NCI-H446 treated with DMSO at 0.1 percent for 48 hours (cell line): ENCODE measurements around the gene FAM25G.
"Not testable (repeated sequence)": the region's sequence is repeated elsewhere in the genome, so short reads cannot be mapped to it uniquely, and the experiment has no call there.

Source experiments
- DNase-seq: peaks from one replicate; lab custom pipeline; 2025; lab: John Stamatoyannopoulos, UW

FAM25G gene

DNA sequence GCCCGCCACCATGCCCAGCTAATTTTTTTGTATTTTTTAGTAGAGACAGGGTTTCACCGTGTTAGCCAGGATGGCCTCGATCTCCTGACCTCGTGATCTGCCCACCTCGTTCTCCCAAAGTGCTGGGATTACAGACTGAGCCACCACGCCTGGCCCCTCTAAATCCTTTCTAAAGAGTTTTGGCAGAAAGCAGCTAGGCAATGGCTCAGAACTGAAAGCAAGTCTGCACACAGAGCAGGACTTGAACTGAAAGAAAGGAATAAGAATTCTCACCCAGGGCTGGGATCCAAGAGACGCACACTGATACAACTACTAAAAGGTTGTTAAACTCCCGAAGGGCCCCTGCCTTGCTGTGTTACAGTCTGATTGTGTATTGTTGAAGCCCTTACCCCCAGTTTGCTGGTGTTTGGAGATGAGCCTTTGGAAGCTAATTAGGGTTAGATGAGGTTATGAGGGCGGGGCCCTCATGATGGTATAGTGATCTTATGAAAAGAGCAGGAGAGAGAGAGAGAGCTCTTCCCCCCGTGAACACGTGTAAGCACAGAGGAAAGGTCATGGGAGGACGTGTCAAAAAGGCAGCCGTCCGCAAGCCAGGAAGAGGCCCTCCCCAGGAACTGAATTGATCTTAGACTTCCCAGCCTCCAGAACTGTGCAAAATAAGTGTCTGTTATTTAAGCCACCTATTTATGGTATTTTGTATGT is 26.1 kb downstream of the FAM25G start:
- not testable (repeated sequence) for DNase-seq

DNA sequence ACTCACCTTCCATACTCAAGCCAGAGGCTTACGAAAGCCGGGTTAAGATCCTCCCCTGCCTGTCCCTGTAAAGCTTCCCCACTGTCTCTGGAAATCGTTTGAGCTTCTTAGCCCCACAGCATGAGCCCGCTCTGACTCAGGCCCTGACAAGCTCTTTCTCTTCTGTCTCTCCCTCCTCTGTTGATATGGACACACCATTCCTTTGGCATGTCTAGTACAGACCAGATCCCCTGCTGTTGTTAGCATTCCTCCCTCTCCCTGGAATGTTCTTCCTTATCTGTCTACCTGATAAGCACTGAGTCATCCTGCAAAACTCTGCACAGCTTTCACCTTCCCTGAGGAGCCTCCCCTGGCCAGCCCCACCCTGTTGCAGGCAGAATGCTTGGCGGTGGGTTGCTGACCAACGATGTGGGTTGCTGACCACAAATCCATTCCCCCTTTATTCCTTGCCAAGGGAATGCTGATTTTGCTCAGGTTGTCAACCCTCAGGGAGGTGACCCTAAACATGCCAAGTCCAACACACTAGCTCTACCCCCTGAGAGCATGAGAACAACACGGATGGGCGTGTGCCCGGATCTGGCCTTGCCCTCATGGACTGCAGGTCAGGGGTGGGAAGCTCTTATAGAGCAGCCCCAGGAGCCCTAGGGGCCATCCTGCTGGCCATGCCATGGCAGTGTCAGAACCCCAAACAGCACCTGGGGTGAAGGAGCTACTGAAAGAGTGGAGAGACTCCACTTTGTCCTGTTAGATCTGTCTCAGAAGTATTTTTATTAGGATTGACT is 28.7 kb downstream of the FAM25G start:
- DNase-seq = not testable (repeated sequence)

DNA sequence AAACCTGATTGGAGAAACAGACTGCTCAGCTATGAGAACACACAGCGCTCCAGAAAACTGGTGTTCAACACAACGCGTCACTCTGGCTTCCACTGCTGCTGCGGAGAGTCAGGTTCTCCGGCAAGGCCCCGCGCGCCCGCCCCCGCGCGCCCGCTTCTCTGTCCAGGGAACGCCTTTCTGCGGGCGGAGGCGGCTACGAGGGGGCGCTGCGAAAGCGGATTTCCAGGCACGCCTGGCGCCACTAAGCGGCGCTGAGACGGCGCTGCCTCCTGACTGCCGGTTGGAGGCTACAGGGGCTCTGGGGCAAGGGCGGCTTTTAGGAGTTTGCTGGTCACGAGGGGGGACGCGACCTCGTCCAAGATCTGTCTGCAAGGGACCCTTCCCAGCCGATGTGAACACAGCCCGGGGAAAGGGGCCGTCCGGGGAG is 30.2 kb downstream of the FAM25G start:
- DNase-seq = not testable (repeated sequence)

DNA sequence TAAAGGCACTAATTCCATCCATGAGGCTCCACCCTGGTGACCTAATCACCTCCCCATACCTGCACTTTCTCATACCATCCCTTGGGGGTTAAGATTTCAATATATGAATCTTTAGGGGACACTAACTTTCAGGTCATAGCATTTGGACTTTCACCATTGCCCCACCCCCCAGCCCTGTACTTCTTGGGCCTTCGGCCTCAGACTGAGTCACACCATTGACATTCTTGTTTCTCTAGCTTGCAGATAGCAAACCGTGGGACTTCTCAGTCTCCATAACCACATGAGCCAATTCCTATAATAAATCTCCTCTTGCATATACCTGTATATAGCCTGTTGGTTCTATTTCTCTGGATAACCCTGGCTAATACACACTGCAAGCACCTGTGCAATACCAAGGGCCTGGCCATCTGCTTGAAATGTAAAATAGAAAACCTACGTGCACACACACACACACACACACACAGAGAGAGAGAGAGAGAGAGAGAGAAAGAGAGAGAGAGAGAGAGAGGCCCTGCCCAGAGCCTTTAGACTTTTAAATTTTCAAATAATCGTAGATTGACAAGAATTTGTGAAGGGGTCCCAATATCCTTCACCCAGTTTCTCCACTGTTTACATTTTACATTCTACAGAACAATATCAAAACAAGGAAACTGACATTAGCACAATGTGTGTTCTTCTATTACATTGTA is 32.9 kb downstream of the FAM25G start:
- DNase-seq = no peak

DNA sequence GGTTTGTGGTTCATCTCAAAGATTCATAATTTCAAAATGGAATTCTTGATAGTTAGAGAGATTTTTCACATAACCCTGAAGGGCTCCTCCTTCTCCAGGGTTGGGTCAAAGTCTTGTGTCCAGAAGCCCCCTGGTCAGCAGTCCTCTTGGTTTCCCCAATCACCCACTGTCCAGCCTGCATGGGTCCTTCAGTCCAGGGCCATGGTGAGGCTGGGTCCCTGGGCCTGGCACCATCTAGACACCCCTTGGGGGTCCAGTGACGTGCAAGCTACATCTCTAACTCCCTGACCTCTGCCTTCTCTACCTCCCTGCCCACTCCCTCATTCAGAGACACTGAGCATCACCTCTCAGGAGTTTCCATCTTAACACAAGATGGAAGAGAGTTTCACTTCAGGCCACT is 33.7 kb downstream of the FAM25G start:
- no peak for DNase-seq

DNA sequence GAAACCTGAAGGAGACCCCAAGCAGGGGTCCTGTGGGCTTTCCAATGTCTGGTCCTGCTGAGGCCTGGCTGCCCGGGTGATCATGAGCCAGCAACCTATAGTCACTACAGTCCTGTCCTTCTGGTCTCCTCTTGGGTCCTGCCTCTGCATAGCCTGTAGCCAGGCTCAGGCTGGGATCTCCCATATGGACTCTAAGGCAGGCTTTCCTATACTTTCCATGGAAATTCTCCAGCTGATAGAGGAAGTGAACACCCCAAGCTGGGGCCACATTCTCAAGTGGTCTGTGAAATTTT is 34.0 kb downstream of the FAM25G start:
- DNase-seq = no peak

DNA sequence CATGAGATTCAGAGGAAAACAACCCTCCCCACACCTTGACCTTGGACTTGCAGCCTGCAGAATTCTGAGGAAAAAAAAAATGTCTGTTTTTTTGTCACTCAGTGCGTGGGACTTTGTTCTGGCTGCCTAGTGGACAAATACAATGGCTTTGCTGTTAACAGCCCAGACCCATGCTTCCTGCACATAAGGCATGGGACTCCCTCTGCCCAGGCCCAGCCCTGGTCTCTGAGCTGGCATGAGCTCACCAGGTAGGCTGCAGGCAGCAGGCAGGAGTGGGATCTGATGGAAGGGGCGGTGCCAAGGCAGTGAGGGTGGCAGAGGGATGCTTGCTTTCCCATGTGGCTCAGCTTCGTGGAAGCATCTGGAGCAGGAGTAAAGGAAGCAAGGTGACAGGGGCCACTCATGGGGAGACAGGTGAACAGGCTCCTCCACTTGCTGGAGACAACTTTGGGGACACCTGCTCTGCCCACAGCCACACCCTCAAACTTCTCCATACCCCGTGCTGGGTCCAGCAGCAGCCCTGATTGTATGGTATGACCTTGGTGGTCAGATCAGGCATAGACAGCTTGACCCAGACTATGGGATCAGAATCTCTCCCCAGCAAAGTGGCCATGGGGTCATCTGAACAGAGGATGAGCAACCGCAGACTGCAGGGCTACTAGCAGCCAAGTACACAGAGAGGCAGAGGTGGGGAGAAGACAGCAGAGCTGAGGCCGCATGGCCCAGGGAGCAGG is 34.5 kb downstream of the FAM25G start:
- no peak for DNase-seq

DNA sequence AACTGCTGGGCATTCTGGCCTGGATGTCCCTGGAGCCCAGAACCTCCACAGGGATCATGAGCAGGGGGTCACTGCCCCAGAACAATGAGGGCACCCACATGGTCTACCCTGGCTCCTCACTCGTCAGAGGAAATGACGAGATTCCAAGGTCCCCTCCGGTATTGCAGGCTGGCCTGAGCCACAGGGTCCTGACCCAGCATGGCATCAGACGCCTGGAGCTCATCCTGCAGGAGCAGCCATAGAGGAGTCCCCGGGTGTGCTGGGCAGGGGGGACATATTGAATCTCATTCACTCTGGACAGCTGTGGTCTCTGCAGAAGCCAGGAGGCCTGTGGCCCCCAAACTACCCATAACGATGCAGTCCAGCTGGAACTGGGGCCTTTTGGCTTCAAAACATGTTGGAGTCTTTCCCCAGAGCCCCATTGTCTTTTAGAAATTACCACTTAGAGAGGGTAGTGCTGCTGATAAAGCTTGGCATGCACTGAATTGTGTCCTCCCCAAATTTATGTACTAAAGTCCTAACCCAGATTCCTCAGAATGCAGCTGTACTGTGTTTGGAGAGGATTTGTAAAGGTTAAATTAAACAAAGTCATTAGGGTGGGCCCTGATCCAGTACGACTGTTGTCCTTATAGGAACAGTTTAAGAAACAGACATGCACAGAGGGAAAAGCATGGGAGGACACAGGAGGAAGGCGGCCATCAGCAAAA is 35.3 kb downstream of the FAM25G start:
- DNase-seq = no peak

DNA sequence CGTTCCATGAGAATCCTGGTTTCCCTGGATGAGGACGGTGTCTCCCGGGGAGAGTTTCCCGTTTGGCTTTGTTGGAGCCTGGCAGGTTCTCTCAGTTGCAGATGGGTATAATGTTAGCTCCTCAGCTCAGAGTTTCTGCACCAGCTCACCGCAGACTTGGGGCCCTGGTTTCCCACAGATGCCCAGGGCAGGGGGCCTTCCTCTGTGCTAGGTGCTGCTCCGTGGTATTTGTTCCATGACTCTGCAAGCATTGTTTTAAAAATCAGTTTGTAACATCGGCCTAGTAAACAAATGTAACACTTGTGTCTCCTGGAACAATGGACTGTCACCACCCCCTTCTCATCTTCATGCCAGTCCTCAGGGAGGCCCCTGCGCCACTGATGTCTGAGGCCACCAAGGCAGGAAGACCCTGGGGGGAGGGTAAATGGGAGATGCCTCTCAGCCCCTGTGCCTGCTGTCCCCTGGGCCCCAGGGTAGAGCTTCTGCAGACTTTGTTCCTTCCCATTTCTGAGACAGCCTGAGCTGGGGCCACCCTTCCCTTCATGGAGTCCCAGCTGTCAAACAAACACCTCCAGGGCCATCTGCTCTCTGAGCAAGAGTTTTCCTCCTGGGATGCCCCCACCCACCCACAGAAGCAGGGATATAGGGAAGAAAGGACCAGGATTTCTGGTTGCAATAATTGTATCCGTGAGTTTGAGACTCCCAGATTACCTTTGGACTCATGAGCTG is 36.0 kb downstream of the FAM25G start:
- DNase-seq = not testable (repeated sequence)

DNA sequence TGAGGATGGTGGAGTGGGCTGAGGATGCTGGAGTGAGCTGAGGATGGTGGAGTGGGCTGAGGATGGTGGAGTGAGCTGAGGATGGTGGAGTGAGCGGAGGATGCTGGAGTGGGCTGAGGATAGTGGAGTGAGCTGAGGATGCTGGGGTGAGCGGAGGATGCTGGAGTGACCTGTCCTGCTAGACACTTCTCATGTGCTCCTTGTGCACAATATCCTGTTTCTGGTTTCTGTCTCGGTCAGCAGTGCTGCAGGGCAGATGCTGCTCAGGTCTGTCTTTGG is 36.8 kb downstream of the FAM25G start:
- no peak for DNase-seq

DNA sequence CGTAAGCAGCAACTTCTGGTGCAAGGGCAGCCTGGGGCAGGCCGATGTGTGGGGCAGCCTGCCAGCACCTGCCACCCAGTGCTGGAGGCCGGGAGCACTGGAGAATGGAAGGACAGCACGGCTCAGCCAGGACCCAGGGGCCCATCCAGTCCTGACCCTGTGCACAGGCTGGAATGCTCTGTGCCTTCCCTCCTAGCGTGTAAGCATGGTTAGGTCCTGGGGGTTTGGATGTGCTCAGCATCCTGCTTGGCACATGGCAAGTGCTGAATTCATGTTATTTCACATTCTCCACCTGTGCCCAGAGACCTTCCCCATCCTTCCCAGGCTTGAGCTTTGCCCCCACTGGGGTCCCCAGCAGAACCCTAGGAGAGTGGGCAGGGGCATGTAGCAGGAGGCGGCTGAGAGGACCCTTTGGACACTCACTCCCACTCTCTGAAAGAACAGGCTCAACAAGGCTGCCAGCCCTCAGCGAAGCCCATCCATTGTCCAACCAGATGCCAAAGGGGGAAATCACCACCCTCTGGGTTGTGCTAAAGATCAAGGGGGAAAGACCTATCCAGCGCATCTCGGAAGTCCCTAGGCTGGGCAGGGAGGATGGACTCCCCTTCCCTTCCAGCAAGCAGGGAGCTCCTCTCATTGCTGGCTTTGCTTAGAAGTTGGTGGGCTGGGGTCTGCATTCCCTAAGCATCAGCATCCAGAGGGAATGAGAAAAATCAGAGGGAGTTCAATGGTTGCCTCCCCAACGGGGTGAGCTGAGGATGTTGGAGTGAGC is 37.3 kb downstream of the FAM25G start:
- DNase-seq = no peak

DNA sequence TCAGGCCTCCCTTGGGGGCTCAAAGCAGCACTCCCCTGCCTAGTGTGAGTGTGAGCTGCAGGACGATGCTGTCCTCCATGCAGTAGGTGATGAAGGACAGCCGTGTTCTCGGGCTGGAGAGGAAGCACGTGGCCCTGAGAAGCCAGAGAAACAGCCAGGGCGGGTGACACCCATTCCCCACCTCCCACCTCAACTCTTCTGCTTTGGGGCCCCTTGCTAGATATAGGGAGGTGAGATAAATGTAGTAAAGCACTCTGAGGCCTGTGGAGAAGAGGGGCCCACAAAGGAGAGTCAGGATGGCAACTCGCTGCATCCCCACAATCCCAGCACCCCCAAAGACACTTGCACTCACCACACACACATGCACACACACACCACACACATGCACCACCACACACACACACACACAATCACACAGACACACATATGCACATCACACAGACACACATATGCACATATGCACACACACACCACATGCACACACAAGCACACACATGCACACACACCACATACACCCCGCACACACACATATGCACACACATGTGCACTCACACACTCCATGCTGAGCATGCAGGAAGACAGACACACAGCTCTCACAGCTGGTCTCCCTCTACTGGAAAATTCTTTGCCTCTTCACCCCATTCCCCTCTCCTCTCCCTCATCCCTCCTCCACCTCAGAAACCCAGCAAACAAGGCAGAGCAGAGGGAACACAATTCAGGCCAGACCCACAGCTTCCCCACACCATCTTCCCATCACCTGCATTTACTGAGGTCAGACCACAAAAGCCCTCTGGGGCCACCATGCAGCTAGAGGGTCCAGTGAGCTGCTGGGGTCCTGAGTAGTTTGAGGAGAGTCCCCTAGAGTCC is 38.1 kb downstream of the FAM25G start:
- DNase-seq = no peak

DNA sequence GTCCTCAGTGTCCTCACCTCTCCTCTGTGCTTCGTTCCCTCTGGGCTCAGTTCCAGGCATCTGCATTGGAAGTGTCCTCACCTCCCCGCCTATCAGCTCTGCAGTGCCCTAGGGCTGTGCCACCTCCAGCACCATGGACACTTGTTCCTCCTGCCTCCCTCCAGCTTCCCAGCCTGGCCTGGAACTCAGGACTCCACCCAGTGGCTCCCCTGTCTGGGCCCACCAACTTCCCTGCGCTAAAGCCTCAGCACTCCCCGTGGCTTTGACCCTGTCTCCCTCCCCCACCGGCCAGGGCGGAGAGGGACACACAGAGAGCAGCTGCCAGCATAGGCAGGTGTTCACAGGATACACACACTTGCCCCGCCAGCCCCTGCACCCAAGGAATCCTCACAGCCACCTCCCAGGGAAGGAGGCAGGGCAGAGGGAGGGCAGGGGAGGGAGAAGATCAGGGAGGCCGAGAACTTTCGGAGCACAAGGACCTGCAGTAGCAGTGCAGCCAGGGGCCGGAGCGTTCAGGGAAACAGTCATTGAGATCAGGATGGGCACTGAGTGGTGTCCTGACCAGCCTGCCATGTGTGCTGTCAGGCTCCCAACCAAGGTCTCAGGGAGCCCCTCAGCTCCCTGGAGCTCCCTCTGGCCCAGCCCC is 38.9 kb downstream of the FAM25G start:
- no peak for DNase-seq

DNA sequence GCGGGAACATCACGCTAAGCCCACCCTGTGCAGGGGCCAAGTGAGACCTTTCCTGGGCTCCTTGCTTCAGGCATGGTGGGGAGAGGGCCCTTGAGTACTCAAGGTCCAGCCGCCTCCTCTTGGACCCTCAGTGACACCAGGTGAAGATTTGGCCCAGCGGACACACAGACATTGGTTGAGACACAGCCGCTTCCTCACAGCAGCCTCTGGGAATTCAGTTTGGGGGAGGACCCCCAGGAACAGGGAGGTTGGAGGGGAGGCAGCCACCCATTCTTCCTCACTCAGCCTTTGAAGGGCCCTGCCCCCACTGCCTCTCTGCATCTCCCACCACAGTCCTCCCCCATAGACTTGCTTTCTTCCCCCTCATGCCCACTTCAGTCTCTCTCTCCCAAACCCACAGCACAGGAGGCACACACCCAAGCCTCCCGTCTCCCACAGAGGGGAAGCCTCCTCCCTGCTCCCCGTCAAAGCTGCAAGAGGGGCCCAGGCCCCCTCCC is 39.5 kb downstream of the FAM25G start:
- DNase-seq = no peak

DNA sequence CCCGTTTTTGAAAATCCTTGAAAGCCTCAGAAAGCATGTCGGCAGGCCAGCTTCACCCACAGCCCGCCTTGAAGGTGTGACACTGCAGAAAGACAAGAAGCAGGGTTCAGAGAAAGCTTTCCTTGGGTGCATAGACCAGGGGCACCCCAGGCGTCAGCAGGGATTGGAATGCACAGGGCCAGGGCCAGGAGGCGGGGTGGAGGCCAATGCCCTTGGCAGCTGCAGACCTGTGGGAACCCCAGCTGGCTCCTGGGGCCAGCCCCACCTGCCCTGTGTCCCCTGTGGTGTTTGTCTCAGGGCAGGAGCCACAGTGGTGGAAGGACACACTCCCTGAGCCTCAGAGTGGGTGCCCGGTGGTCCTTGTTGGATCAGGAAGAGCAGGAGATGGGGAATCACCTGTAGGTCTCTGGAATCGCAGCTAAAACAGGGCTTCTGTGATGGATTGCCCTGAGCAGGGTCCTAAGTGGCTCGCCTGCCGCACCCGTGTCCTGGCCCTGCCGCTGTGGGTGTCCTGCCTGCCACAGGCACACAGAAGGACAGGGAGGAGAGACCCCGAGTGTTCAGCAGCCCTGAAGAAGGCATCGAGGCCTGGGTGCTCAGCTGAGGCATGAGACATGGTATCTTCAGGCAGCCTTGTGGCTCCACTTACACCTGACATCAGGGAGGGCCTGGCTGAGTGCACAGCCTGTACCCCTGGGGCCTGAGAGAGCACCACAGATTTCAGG is 40.1 kb downstream of the FAM25G start:
- DNase-seq = no peak

DNA sequence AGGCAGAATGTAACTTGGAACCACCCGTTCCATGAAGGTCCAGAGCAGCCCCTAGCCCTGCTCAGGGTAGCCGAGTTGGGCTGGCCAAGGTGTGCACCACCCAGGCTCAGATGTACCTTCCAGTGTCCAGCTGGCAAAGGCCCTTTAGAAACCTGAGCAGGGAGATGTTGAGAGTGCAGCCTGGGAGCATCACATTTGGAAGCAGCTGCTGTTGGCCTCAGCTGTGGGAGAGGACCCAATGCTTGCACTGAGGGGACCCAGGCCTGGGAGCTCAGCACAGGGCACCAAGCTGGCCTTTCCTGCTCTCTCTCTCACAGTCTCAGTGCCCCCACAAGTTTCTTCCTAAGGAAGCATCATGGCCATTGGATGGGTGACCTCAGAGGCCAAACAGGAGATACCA is 41.1 kb downstream of the FAM25G start:
- no peak for DNase-seq

DNA sequence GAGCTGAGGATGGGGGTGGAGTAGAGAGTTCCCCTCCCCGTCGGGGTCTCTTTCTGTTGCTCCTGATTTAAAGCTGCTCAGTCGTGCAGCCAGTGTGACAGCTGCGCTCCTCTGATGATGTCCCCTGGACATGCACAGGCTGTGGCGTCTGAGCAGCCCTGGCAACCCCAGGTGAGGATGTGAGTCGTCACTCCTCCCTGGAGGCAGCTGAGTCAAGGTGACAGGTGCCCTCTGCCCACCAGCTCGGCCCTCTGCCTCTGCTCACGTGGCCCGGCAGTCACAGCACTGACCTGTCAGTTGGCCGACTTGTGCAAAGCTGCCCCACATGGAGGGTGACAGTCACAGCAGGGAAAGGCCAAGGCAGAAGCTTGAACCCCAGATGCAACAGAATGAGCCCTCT is 41.5 kb downstream of the FAM25G start:
- no peak for DNase-seq
